Lower lobe of right lung (tissue), 2 donors: ENCODE measurements around the gene MYL1. TPM values are rescaled to one million over a fixed set of nuclear protein-coding genes. Genes with fewer than 3 reads are reported as not detected.

Experiments used
- ATAC-seq, 2 donors: fragments of 200-7000 bp; cut with Tn5 transposase; one replicate each; pipeline ENCODE4 v1.9.1; 2020 to 2022; ENCODE audit warnings: mild to moderate bottlenecking in 2 of 2, moderate library complexity in 2 of 2
- DNase-seq: peaks from one replicate; pipeline ENCODE4 v3.0.0-alpha.2; 2020
- H3K27ac ChIP-seq: fragments of 200-600 bp; one replicate; pipeline ENCODE4 v1.8.0; 2022
- H3K27me3 ChIP-seq: fragments of 200-600 bp; one replicate; pipeline ENCODE4 v1.8.0; 2022; ENCODE audit warnings: low read depth
- H3K36me3 ChIP-seq: fragments of 200-600 bp; one replicate; pipeline ENCODE4 v1.8.0; 2022; ENCODE audit warnings: mild to moderate bottlenecking
- H3K4me1 ChIP-seq: fragments of 200-600 bp; one replicate; pipeline ENCODE4 v1.8.0; 2022
- H3K4me3 ChIP-seq: fragments of 200-600 bp; one replicate; pipeline ENCODE4 v1.8.0; 2022; ENCODE audit warnings: mild to moderate bottlenecking
- H3K9me3 ChIP-seq: fragments of 200-600 bp; one replicate; pipeline ENCODE4 v1.8.0; 2022
- CTCF ChIP-seq: fragments of 200-600 bp; IDR thresholded peaks from one replicate; pipeline ENCODE4 v1.8.0; 2022; ENCODE audit warnings: antibody characterized with exemption, mild to moderate bottlenecking
- intact Hi-C: fragments of 100-400 bp; cut with DNase I; formaldehyde crosslinking; loops from one replicate; pipeline ENCODE4 v1.11.0; 2022
- total RNA-seq: library from RNA; stranded (reverse); fragmentation: NEBNext Ultra II Directional; extraction: Animal tissue kit (Norgen Biotek cat#: 25700); gene quantifications from one replicate; pipeline ENCODE4 v1.2.1, GENCODE V29; 2021
- donor health status: DM: no; HTN: yes; CAD: no; lungs with severe emphysema.

The MYL1 gene
- total RNA-seq, 1 donor from 2014 or later: not detected

- intact Hi-C loops: no loop called here
- TF ChIP-seq CTCF: no peak
- ATAC-seq: no peak
Measured at GRCh38 chr2:210288408-210288807, 26.6 kb downstream of the MYL1 start.

GRCh38 chr2:210287301-210287700 lies 27.7 kb downstream of the MYL1 start:
- peaks cover 4% of the 10 kb centered on the region for H3K9me3 ChIP-seq
- intact Hi-C loops: no loop called here
- H3K27ac ChIP-seq: no peak overlapping the region
- H3K4me1 ChIP-seq: no peaks in the 10 kb centered on the region
- TF ChIP-seq CTCF: no peak
- no peaks in the 10 kb centered on the region for H3K27me3 ChIP-seq
- H3K36me3 ChIP-seq: no peaks in the 10 kb centered on the region
- ATAC-seq (no peak), DNase-seq (no peak)
- H3K4me3 ChIP-seq: no peak overlapping the region

More at GRCh38 chr2:210288408-210288807, 26.6 kb downstream of the MYL1 start:
- Histone ChIP-seq H3K9me3 (peaks cover 4% of the 10 kb centered on the region), H3K27me3 (no peaks in the 10 kb centered on the region), H3K4me3 (no peak overlapping the region), H3K36me3 (no peaks in the 10 kb centered on the region), H3K4me1 (no peaks in the 10 kb centered on the region), H3K27ac (no peak overlapping the region)
- no peak for DNase-seq

DNA sequence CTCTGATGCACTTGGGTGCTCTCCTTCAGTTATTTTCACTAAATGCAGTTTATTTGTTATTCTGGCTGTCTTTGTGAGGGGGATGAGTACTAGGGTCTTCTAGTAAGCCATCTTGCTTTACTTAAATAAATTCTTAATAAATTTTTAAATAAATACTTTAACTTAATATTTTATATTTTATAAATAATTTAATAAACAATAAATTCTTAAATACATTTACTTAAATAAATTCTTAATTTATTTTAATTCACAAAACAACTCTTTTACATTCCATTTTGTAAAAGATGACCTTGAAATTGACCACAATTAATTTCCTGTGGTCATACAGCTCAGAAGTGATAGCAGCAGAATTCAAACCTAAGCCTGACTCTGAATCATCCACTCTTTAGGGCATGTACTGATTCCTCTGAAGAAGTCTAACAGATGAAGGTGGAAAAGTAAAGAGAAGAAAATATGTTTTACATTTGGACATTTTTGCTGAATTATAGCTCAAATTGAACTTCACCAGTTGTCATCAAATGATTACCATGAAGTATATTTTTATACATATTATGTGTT lies 28.8 kb downstream of the MYL1 start:
- H3K4me1 ChIP-seq: no peaks in the 10 kb centered on the region
- no peak for ATAC-seq
- intact Hi-C loops: no loop called here

DNA sequence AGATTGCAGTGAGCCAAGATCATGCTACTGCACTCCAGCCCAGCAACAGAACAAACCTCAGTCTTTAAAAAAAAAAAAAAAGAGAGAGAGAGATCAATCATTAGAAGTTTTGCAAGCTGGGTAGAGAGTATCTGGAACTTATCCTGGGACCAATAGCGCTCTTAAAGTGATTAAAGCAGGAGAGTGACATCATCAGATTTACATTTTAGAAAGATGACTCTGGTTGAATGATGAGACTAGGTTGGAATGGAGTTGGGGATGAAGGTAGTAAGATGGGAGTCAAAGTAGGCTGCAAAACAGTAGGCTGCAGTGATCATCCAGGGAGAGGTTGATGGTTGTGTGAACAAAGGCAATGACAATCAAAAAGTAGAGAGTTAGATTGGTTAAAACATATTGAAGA lies 37.8 kb downstream of the MYL1 start:
- Histone ChIP-seq H3K36me3 (no peaks in the 10 kb centered on the region), H3K27me3 (no peaks in the 10 kb centered on the region), H3K9me3 (no peaks in the 10 kb centered on the region), H3K27ac (no peak overlapping the region), H3K4me1 (no peaks in the 10 kb centered on the region), H3K4me3 (no peak overlapping the region)
- DNase-seq: no peak
- ATAC-seq: no peak
- no peak for TF ChIP-seq CTCF
- intact Hi-C loops: no loop called here

More for the DNA sequence above, 28.8 kb downstream of the MYL1 start:
- H3K27me3 ChIP-seq: no peaks in the 10 kb centered on the region
- no peaks in the 10 kb centered on the region for H3K36me3 ChIP-seq
- peaks cover 4% of the 10 kb centered on the region for H3K9me3 ChIP-seq
- no peak for TF ChIP-seq CTCF
- no peak overlapping the region for H3K27ac ChIP-seq
- H3K4me3 ChIP-seq: no peak overlapping the region
- no peak for DNase-seq

- no peaks in the 10 kb centered on the region for H3K4me1 ChIP-seq
- ATAC-seq (no peak), DNase-seq (no peak)
- no peak for TF ChIP-seq CTCF
- H3K27me3 ChIP-seq: no peaks in the 10 kb centered on the region
- no peak overlapping the region for H3K4me3 ChIP-seq
- intact Hi-C loops: no loop called here
- no peak overlapping the region for H3K27ac ChIP-seq
- no peaks in the 10 kb centered on the region for H3K36me3 ChIP-seq
- no peaks in the 10 kb centered on the region for H3K9me3 ChIP-seq
Measured at GRCh38 chr2:210271300-210271699, 43.7 kb downstream of the MYL1 start.
